ENCODE data around the gene MICOS13. TPM values are rescaled to one million over a fixed set of nuclear protein-coding genes. Genes with fewer than 3 reads are reported as not detected.

The MICOS13 gene
- total RNA-seq, 2 donors from 2014 or later: 16.9 to 43.7 TPM

DNA sequence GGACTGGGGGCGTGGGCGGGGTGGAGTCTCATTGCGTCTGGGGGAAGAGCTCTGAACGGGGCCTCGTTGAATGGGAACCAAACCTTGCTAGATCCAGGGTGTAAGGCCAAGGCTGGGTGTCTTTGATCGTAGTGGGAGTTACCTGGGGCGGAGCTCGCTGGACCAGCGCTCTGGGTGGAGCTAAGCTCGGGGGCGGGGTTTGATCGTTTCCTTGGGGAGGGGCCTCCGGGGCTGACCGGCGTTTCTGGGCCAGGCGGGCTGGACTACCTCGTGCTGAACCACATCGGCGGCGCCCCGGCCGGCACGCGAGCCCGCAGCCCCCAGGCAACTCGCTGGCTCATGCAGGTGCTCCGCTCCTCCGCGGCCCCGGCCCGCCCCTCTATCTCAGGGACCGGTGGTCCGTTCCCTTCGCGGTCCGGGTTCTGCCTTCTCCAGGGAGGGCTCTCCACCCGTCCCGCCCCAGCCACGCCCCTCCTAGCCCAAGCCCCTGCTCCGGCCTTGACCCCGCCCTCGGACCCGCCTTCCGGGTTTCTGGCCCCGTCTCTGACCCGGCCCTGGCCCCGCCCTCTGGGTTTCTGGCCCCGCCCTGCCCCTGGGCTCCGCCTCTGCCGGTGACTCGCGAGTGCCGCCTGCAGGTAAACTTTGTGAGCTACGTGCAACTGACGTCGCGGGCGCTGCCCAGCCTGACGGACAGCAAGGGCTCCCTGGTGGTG is 6.5 kb upstream of the MICOS13 start:
- no peaks in the 10 kb centered on the region for H3K27me3 ChIP-seq (replicated peaks; ENCODE audit: insufficient read depth)
- H3K36me3 ChIP-seq: peaks cover under 1% of the 10 kb centered on the region
- H3K27ac ChIP-seq: peak overlapping the region; percentile 38 to 60
- ATAC-seq (ENCODE audit: insufficient number of reproducible peaks, low FRiP score, low read depth): peak; percentile 40
- TF ChIP-seq, protein P1, sequence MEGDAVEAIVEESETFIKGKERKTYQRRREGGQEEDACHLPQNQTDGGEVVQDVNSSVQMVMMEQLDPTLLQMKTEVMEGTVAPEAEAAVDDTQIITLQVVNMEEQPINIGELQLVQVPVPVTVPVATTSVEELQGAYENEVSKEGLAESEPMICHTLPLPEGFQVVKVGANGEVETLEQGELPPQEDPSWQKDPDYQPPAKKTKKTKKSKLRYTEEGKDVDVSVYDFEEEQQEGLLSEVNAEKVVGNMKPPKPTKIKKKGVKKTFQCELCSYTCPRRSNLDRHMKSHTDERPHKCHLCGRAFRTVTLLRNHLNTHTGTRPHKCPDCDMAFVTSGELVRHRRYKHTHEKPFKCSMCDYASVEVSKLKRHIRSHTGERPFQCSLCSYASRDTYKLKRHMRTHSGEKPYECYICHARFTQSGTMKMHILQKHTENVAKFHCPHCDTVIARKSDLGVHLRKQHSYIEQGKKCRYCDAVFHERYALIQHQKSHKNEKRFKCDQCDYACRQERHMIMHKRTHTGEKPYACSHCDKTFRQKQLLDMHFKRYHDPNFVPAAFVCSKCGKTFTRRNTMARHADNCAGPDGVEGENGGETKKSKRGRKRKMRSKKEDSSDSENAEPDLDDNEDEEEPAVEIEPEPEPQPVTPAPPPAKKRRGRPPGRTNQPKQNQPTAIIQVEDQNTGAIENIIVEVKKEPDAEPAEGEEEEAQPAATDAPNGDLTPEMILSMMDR (IDR thresholded peaks at IDR 0.05): peak; percentile 79
- peaks cover 6 to 32% of the 10 kb centered on the region in 2 donors for H3K4me1 ChIP-seq (ENCODE audit: control insufficient read depth in 1 of 2, low read depth in 2 of 2)
- no peaks in the 10 kb centered on the region for H3K9me3 ChIP-seq
- peak overlapping the region; percentile 76 for H3K4me3 ChIP-seq
- DNase-seq (ENCODE audit: low spot score): peak; percentile 90

DNA sequence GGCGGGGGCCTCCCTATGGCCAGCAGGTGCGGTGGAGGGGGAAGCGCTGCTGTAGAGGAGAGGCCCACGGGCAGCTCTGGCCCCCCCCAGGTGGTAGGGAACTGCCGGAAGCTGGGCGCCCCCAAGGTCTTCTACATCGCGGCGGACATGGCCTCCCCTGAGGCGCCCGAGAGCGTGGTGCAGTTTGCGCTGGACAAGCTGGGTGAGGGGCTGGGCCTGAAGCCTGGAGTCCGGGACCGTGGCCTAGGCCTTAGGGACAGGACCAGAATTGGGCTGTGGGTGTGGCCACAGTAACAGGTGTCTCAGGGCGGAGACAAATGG is 6.0 kb upstream of the MICOS13 start:
- peak overlapping the region; percentile 76 for H3K4me3 ChIP-seq
- no peaks in the 10 kb centered on the region for H3K9me3 ChIP-seq
- H3K27me3 ChIP-seq (replicated peaks; ENCODE audit: insufficient read depth): no peaks in the 10 kb centered on the region
- H3K27ac ChIP-seq: peak overlapping the region; percentile 38 to 60
- TF ChIP-seq, protein P1 (IDR thresholded peaks at IDR 0.05): no peak
- DNase-seq (ENCODE audit: low spot score) (no peak), ATAC-seq (ENCODE audit: insufficient number of reproducible peaks, low FRiP score, low read depth) (no peak)
- H3K36me3 ChIP-seq: no peaks in the 10 kb centered on the region
- H3K4me1 ChIP-seq (ENCODE audit: control insufficient read depth in 1 of 2, low read depth in 2 of 2): peaks cover 6 to 29% of the 10 kb centered on the region in 2 donors

DNA sequence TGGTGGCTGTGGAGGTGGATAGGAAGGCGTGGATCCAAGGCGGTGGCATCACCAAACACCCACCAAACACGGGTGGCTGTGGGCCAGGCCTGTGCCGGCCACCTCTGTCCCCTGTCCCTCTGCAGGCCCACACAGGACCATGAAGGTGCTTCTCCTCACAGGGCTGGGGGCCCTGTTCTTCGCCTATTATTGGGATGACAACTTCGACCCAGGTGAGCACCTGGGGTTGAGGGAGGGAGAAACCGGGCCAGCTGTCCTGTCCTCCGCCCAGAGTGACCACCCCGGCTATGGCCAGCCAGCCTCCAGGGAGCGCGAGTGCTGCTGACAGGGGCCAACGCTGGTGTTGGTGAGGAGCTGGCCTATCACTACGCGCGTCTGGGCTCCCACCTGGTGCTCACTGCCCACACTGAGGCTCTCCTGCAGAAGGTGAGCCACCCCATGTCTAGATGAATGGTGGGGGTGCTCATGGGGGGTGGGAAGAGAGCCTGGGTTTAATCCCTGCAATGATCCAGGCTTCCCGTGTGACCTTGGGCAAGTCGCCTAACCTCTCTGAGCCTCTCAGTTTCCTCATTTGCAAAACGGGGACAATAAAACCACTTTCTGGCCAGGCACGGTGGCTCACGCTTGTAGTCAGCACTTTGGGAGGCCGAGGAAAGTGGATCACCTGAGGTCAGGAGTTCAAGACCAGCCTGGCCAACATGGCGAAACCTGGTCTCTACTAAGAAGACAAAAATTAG is 4.5 kb upstream of the MICOS13 start:
- H3K9me3 ChIP-seq: no peaks in the 10 kb centered on the region
- peaks cover 6 to 25% of the 10 kb centered on the region in 2 donors for H3K4me1 ChIP-seq (ENCODE audit: control insufficient read depth in 1 of 2, low read depth in 2 of 2)
- TF ChIP-seq, protein P1 (IDR thresholded peaks at IDR 0.05): no peak
- no peak for DNase-seq (ENCODE audit: low spot score)
- H3K36me3 ChIP-seq: no peaks in the 10 kb centered on the region
- no peaks in the 10 kb centered on the region for H3K27me3 ChIP-seq (replicated peaks; ENCODE audit: insufficient read depth)
- no peak overlapping the region for H3K27ac ChIP-seq
- no peak overlapping the region for H3K4me3 ChIP-seq
- no peak for ATAC-seq (ENCODE audit: insufficient number of reproducible peaks, low FRiP score, low read depth)

DNA sequence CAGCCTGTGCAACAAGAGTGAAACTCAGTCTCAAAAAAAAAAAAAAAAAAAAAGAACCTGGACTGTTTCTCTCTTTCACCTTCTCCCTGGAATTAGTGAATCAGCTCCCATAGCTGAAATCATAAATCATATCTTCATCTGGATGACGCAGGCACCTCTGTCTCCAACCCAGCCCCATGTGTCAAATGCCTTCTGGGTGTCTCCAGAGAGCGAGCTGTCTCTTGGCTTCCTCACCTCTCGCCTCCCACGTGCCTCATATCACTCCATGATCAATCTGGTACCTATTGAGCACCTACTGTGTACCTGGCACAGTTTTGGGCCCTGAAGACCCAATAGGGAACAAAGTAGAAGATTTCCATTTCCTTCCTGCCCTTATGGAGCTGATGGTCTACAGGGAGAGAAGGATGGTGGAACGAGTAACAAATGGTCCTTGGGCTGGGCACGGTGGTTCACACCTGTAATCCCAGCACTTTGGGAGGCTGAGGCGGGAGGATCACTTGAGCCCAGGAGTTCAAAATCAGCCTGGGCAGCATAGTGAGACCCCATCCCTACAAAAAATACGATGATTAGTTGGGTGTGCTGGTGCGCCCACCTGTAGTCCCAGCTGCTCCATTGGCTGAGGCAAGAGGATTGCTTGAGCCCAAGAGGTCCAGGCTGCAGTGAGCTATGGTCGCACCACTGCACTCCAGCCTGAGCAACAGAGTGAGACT is 3.0 kb upstream of the MICOS13 start:
- DNase-seq (ENCODE audit: low spot score) (no peak), ATAC-seq (ENCODE audit: insufficient number of reproducible peaks, low FRiP score, low read depth) (no peak)
- H3K9me3 ChIP-seq: no peaks in the 10 kb centered on the region
- peaks cover 2% of the 10 kb centered on the region for H3K36me3 ChIP-seq
- no peak overlapping the region for H3K4me3 ChIP-seq
- H3K27me3 ChIP-seq (replicated peaks; ENCODE audit: insufficient read depth): no peaks in the 10 kb centered on the region
- no peak overlapping the region for H3K27ac ChIP-seq
- TF ChIP-seq, protein P1 (IDR thresholded peaks at IDR 0.05): no peak
- H3K4me1 ChIP-seq (ENCODE audit: control insufficient read depth in 1 of 2, low read depth in 2 of 2): peaks cover 12 to 33% of the 10 kb centered on the region in 2 donors

DNA sequence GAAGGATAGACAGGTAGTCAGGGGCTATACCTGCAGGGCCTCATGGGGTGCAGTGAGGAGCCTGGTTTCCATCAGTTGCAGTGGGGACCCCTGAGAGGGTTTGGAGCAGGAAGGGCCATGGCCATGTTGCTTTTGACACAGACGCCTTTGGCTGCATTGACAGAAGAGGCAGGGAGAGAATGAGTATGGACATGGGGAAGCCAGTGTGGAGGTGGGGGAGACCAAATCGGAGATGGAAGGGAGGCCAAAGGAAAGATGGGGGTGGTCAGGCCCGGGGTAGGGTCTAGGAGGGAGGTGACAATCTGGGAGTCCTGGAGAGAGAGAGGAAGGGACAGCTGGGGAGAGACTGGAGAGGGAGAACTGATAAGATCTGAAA is 1.8 kb upstream of the MICOS13 start:
- DNase-seq (ENCODE audit: low spot score) (no peak), ATAC-seq (ENCODE audit: insufficient number of reproducible peaks, low FRiP score, low read depth) (no peak)
- H3K9me3 ChIP-seq: no peaks in the 10 kb centered on the region
- H3K27ac ChIP-seq: no peak overlapping the region
- peaks cover 5% of the 10 kb centered on the region for H3K36me3 ChIP-seq
- H3K4me1 ChIP-seq (ENCODE audit: control insufficient read depth in 1 of 2, low read depth in 2 of 2): peaks cover 12 to 26% of the 10 kb centered on the region in 2 donors
- H3K4me3 ChIP-seq: no peak overlapping the region
- no peaks in the 10 kb centered on the region for H3K27me3 ChIP-seq (replicated peaks; ENCODE audit: insufficient read depth)
- TF ChIP-seq, protein P1 (IDR thresholded peaks at IDR 0.05): no peak
